Lower leg skin (tissue), 3 donors: ENCODE results near the gene TMC1.
A peak's percentile ranks its signal among the peaks of the same experiment; 100 is the strongest.

Experiments
- POLR2A ChIP-seq, 2 donors: fragments of 450-650 bp; IDR thresholded peaks; one replicate each; pipeline ENCODE4 v1.6.1; 2016 to 2017; ENCODE audit warnings: antibody characterized with exemption in 2 of 2, mild to moderate bottlenecking in 1 of 2, moderate library complexity in 1 of 2
- TF ChIP-seq, protein P1 (sequence below), 3 donors: fragments of 450-650 bp; IDR thresholded peaks; one replicate each; pipeline ENCODE4 v1.5.1; 2016; ENCODE audit warnings: antibody characterized with exemption in 3 of 3, mild to moderate bottlenecking in 3 of 3, moderate library complexity in 2 of 3

- TF ChIP-seq, protein P1, sequence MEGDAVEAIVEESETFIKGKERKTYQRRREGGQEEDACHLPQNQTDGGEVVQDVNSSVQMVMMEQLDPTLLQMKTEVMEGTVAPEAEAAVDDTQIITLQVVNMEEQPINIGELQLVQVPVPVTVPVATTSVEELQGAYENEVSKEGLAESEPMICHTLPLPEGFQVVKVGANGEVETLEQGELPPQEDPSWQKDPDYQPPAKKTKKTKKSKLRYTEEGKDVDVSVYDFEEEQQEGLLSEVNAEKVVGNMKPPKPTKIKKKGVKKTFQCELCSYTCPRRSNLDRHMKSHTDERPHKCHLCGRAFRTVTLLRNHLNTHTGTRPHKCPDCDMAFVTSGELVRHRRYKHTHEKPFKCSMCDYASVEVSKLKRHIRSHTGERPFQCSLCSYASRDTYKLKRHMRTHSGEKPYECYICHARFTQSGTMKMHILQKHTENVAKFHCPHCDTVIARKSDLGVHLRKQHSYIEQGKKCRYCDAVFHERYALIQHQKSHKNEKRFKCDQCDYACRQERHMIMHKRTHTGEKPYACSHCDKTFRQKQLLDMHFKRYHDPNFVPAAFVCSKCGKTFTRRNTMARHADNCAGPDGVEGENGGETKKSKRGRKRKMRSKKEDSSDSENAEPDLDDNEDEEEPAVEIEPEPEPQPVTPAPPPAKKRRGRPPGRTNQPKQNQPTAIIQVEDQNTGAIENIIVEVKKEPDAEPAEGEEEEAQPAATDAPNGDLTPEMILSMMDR (IDR thresholded peaks at IDR 0.05): peak in 1 of 3 donors; percentile 42
- no peak for TF ChIP-seq POLR2A (IDR thresholded peaks at IDR 0.05)
Measured at GRCh38 chr9:72592502-72593403, 71.3 kb downstream of the TMC1 start.
